ENCODE data around the gene UBE2E1.

DNA sequence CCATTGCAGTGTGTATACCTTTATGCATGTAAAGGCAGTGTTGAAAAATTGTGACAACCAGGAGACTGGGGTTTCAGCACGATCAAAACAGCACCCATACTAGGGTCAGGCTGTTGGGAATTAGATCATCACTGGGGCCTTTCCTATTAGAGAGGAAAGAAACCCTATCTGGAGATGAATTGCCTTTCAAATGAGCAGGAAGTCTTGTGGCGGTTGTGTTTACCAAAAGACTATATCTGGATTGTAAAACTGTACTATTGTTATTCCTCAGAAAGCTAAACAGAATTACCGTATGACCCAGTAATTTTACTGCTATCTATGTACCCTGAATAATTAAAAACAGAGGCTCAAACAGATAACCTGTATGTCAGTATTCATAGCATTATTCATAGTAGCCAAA lies 10.1 kb downstream of the UBE2E1 start:
- TF ChIP-seq, protein P1, sequence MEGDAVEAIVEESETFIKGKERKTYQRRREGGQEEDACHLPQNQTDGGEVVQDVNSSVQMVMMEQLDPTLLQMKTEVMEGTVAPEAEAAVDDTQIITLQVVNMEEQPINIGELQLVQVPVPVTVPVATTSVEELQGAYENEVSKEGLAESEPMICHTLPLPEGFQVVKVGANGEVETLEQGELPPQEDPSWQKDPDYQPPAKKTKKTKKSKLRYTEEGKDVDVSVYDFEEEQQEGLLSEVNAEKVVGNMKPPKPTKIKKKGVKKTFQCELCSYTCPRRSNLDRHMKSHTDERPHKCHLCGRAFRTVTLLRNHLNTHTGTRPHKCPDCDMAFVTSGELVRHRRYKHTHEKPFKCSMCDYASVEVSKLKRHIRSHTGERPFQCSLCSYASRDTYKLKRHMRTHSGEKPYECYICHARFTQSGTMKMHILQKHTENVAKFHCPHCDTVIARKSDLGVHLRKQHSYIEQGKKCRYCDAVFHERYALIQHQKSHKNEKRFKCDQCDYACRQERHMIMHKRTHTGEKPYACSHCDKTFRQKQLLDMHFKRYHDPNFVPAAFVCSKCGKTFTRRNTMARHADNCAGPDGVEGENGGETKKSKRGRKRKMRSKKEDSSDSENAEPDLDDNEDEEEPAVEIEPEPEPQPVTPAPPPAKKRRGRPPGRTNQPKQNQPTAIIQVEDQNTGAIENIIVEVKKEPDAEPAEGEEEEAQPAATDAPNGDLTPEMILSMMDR (IDR thresholded peaks at IDR 0.05) = no peak
- TF ChIP-seq POLR2A (IDR thresholded peaks at IDR 0.05) = no peak

Measured in gastroesophageal sphincter (tissue), 3 donors.